ENCODE results near the gene CXCR4. TPM values are rescaled to one million over a fixed set of nuclear protein-coding genes. Genes with fewer than 3 reads are reported as not detected.
A peak's percentile ranks its signal among the peaks of the same experiment; 100 is the strongest.

CXCR4 gene
- polyA plus RNA-seq, result 10 to 100 TPM in 2 of 4 donors, 1 to 10 TPM in 2; 4.5 to 24.8 (median 8.5) TPM
- long read RNA-seq, donor 1, result 0 reads
- long read RNA-seq, donor 2, partial matches to known transcripts, result 0 of 6 reads
- long read RNA-seq, donor 2, other reads (novel, unspliced or antisense), result 0 of 6 reads
- long read RNA-seq, donor 3, transcript CXCR4-202 (1 exons, 1,895 nt), result major isoform, 8 of 12 reads
- long read RNA-seq, donor 3, partial matches to known transcripts, result 0 of 12 reads
- long read RNA-seq, donor 3, other reads (novel, unspliced or antisense), result 0 of 12 reads
- long read RNA-seq, donor 4, result 0 reads
- long read RNA-seq, donor 5, partial matches to known transcripts, result 0 of 5 reads
- long read RNA-seq, donor 5, other reads (novel, unspliced or antisense), result 0 of 5 reads
- long read RNA-seq, donor 6, partial matches to known transcripts, result 0 of 7 reads
- long read RNA-seq, donor 6, other reads (novel, unspliced or antisense), result 0 of 7 reads
- long read RNA-seq, donor 7, result 0 reads
- long read RNA-seq, donor 8, partial matches to known transcripts, result 0 of 7 reads
- long read RNA-seq, donor 8, other reads (novel, unspliced or antisense), result 0 of 7 reads
- long read RNA-seq, donor 9, partial matches to known transcripts, result 0 of 2 reads
- long read RNA-seq, donor 9, other reads (novel, unspliced or antisense), result 0 of 2 reads
- long read RNA-seq, donor 10, transcript CXCR4-202 (1 exons, 1,895 nt), result minor isoform, 7 of 20 reads
- long read RNA-seq, donor 10, transcript CXCR4-201 (2 exons, 1,682 nt), result major isoform, 13 of 20 reads
- long read RNA-seq, donor 10, partial matches to known transcripts, result 0 of 20 reads
- long read RNA-seq, donor 10, other reads (novel, unspliced or antisense), result 0 of 20 reads

- H3K27me3 ChIP-seq (ENCODE audit: control insufficient read depth in 3 of 3, insufficient read depth in 3 of 3, low read length in 3 of 3), result peaks cover 0 to 62% (median 6%) of the 10 kb centered on the region in 3 donors
- whole genome bisulfite sequencing, 3 donors, result 1% methylated on average over 48 to 50 of the region's 50 CpGs
- no peak for FAIRE-seq
- DNase-seq, result peak; percentile 58 to 60
- H3K9me3 ChIP-seq (ENCODE audit: control insufficient read depth in 2 of 2, insufficient read depth in 1 of 2, low read depth in 1 of 2, low read length in 1 of 2), result no peaks in the 10 kb centered on the region
- H3K27ac ChIP-seq (ENCODE audit: low read depth in 1 of 3, low read length in 2 of 3), result peak within 1 kb of the TSS; percentile 46 to 94 (median 63)
- peaks cover 0 to 9% (median 0%) of the 10 kb centered on the region in 3 donors for H3K36me3 ChIP-seq (ENCODE audit: control insufficient read depth in 3 of 3, insufficient read depth in 2 of 3, low read depth in 1 of 3, low read length in 3 of 3)
- H3K4me3 ChIP-seq (ENCODE audit: low read depth in 1 of 3, low read length in 3 of 3), result peak within 1 kb of the TSS; percentile 48 to 94 (median 71)
- H3K4me1 ChIP-seq (ENCODE audit: control insufficient read depth in 3 of 3, insufficient read depth in 2 of 3, low read depth in 1 of 3, low read length in 2 of 3), result peaks cover 0 to 26% (median 2%) of the 10 kb centered on the region in 3 donors
These were observed at the start of gene CXCR4 for GRCh38 chr2:136117909-136118818. CXCR4 (minus strand) TSS chr2:136118149; CDS start chr2:136118060, 89 bp downstream.

GRCh38 chr2:136164280-136164776 lies 46.4 kb upstream of the CXCR4 start:
- WGBS, 3 donors, result 92 to 95% (median 92%) methylated on average over 5 of the region's 5 CpGs
- no peaks in the 10 kb centered on the region for H3K36me3 ChIP-seq (ENCODE audit: control insufficient read depth in 3 of 3, insufficient read depth in 2 of 3, low read depth in 1 of 3, low read length in 3 of 3)
- no peaks in the 10 kb centered on the region for H3K4me1 ChIP-seq (ENCODE audit: control insufficient read depth in 3 of 3, insufficient read depth in 2 of 3, low read depth in 1 of 3, low read length in 2 of 3)
- DNase-seq (no peak), FAIRE-seq (no peak)
- H3K27me3 ChIP-seq (ENCODE audit: control insufficient read depth in 3 of 3, insufficient read depth in 3 of 3, low read length in 3 of 3), result no peaks in the 10 kb centered on the region
- no peak overlapping the region for H3K4me3 ChIP-seq (ENCODE audit: low read depth in 1 of 3, low read length in 3 of 3)
- no peak overlapping the region for H3K27ac ChIP-seq (ENCODE audit: low read depth in 1 of 3, low read length in 2 of 3)
- no peaks in the 10 kb centered on the region for H3K9me3 ChIP-seq (ENCODE audit: control insufficient read depth in 2 of 2, insufficient read depth in 1 of 2, low read depth in 1 of 2, low read length in 1 of 2)

- Histone ChIP-seq H3K27ac (ENCODE audit: low read depth in 1 of 3, low read length in 2 of 3) (no peak overlapping the region), H3K36me3 (ENCODE audit: control insufficient read depth in 3 of 3, insufficient read depth in 2 of 3, low read depth in 1 of 3, low read length in 3 of 3) (no peaks in the 10 kb centered on the region), H3K4me1 (ENCODE audit: control insufficient read depth in 3 of 3, insufficient read depth in 2 of 3, low read depth in 1 of 3, low read length in 2 of 3) (no peaks in the 10 kb centered on the region), H3K4me3 (ENCODE audit: low read depth in 1 of 3, low read length in 3 of 3) (no peak overlapping the region), H3K27me3 (ENCODE audit: control insufficient read depth in 3 of 3, insufficient read depth in 3 of 3, low read length in 3 of 3) (no peaks in the 10 kb centered on the region), H3K9me3 (ENCODE audit: control insufficient read depth in 2 of 2, insufficient read depth in 1 of 2, low read depth in 1 of 2, low read length in 1 of 2) (no peaks in the 10 kb centered on the region)
- no peak for DNase-seq
- FAIRE-seq, result no peak
- WGBS, 3 donors, result 4 to 20% (median 10%) methylated on average over 1 of the region's 1 CpG
These were observed 44.5 kb upstream of the CXCR4 start for GRCh38 chr2:136162438-136162837.

GRCh38 chr2:136156411-136156810 lies 38.5 kb upstream of the CXCR4 start:
- FAIRE-seq (no peak), DNase-seq (no peak)
- no peak overlapping the region for H3K4me3 ChIP-seq (ENCODE audit: low read depth in 1 of 3, low read length in 3 of 3)
- no peaks in the 10 kb centered on the region for H3K4me1 ChIP-seq (ENCODE audit: control insufficient read depth in 3 of 3, insufficient read depth in 2 of 3, low read depth in 1 of 3, low read length in 2 of 3)
- peaks cover 0 to 5% (median 0%) of the 10 kb centered on the region in 3 donors for H3K27me3 ChIP-seq (ENCODE audit: control insufficient read depth in 3 of 3, insufficient read depth in 3 of 3, low read length in 3 of 3)
- H3K27ac ChIP-seq (ENCODE audit: low read depth in 1 of 3, low read length in 2 of 3), result no peak overlapping the region
- H3K36me3 ChIP-seq (ENCODE audit: control insufficient read depth in 3 of 3, insufficient read depth in 2 of 3, low read depth in 1 of 3, low read length in 3 of 3), result no peaks in the 10 kb centered on the region
- no peaks in the 10 kb centered on the region for H3K9me3 ChIP-seq (ENCODE audit: control insufficient read depth in 2 of 2, insufficient read depth in 1 of 2, low read depth in 1 of 2, low read length in 1 of 2)
- WGBS, 3 donors, result 67 to 82% (median 75%) methylated on average over 1 of the region's 1 CpG

- H3K9me3 ChIP-seq (ENCODE audit: control insufficient read depth in 2 of 2, insufficient read depth in 1 of 2, low read depth in 1 of 2, low read length in 1 of 2), result no peaks in the 10 kb centered on the region
- H3K27me3 ChIP-seq (ENCODE audit: control insufficient read depth in 3 of 3, insufficient read depth in 3 of 3, low read length in 3 of 3), result peaks cover 0 to 9% (median 0%) of the 10 kb centered on the region in 3 donors
- no peak for FAIRE-seq
- 78 to 83% (median 80%) methylated on average over 4 of the region's 4 CpGs for WGBS, 3 donors
- no peak for DNase-seq
- H3K27ac ChIP-seq (ENCODE audit: low read depth in 1 of 3, low read length in 2 of 3), result no peak overlapping the region
- H3K36me3 ChIP-seq (ENCODE audit: control insufficient read depth in 3 of 3, insufficient read depth in 2 of 3, low read depth in 1 of 3, low read length in 3 of 3), result no peaks in the 10 kb centered on the region
- H3K4me3 ChIP-seq (ENCODE audit: low read depth in 1 of 3, low read length in 3 of 3), result no peak overlapping the region
- H3K4me1 ChIP-seq (ENCODE audit: control insufficient read depth in 3 of 3, insufficient read depth in 2 of 3, low read depth in 1 of 3, low read length in 2 of 3), result no peaks in the 10 kb centered on the region
These were observed 36.4 kb upstream of the CXCR4 start for GRCh38 chr2:136154384-136154783.

GRCh38 chr2:136151021-136151971 lies 33.3 kb upstream of the CXCR4 start:
- no peaks in the 10 kb centered on the region for H3K9me3 ChIP-seq (ENCODE audit: control insufficient read depth in 2 of 2, insufficient read depth in 1 of 2, low read depth in 1 of 2, low read length in 1 of 2)
- H3K4me1 ChIP-seq (ENCODE audit: control insufficient read depth in 3 of 3, insufficient read depth in 2 of 3, low read depth in 1 of 3, low read length in 2 of 3), result no peaks in the 10 kb centered on the region
- H3K27me3 ChIP-seq (ENCODE audit: control insufficient read depth in 3 of 3, insufficient read depth in 3 of 3, low read length in 3 of 3), result peaks cover 0 to 15% (median 0%) of the 10 kb centered on the region in 3 donors
- FAIRE-seq (no peak), DNase-seq (no peak)
- no peaks in the 10 kb centered on the region for H3K36me3 ChIP-seq (ENCODE audit: control insufficient read depth in 3 of 3, insufficient read depth in 2 of 3, low read depth in 1 of 3, low read length in 3 of 3)
- no peak overlapping the region for H3K27ac ChIP-seq (ENCODE audit: low read depth in 1 of 3, low read length in 2 of 3)
- 74 to 85% (median 81%) methylated on average over 7 of the region's 7 CpGs for WGBS, 3 donors
- H3K4me3 ChIP-seq (ENCODE audit: low read depth in 1 of 3, low read length in 3 of 3), result no peak overlapping the region

- Histone ChIP-seq H3K9me3 (ENCODE audit: control insufficient read depth in 2 of 2, insufficient read depth in 1 of 2, low read depth in 1 of 2, low read length in 1 of 2) (no peaks in the 10 kb centered on the region), H3K27me3 (ENCODE audit: control insufficient read depth in 3 of 3, insufficient read depth in 3 of 3, low read length in 3 of 3) (peaks cover 0 to 13% (median 0%) of the 10 kb centered on the region in 3 donors), H3K36me3 (ENCODE audit: control insufficient read depth in 3 of 3, insufficient read depth in 2 of 3, low read depth in 1 of 3, low read length in 3 of 3) (no peaks in the 10 kb centered on the region), H3K4me1 (ENCODE audit: control insufficient read depth in 3 of 3, insufficient read depth in 2 of 3, low read depth in 1 of 3, low read length in 2 of 3) (no peaks in the 10 kb centered on the region), H3K4me3 (ENCODE audit: low read depth in 1 of 3, low read length in 3 of 3) (no peak overlapping the region), H3K27ac (ENCODE audit: low read depth in 1 of 3, low read length in 2 of 3) (no peak overlapping the region)
- DNase-seq, result no peak
- no peak for FAIRE-seq
- WGBS, 3 donors, result 50 to 88% (median 62%) methylated on average over 1 of the region's 1 CpG
These were observed 31.1 kb upstream of the CXCR4 start for GRCh38 chr2:136149011-136149410.
